MM.1S (cell line): ENCODE results near the gene POU2AF2.

ENCODE experiments used
- CTCF ChIP-seq: fragments of 300-600 bp; sonication (generic); IDR thresholded peaks from 2 replicates; pipeline ENCODE4 v1.5.1; 2016; ENCODE audit warnings: antibody characterized with exemption, low read length, mixed read lengths
- EZH2 ChIP-seq: fragments of 300-600 bp; sonication (generic); optimal IDR thresholded peaks from 2 replicates; pipeline ENCODE3; 2017; ENCODE audit warnings: low read depth, mild to moderate bottlenecking, antibody characterized with exemption, low read length, mixed read lengths
- EZH2phosphoT487 ChIP-seq: fragments of 300-600 bp; sonication (generic); IDR thresholded peaks from 2 replicates; pipeline ENCODE4 v1.6.1; 2018; ENCODE audit warnings: antibody characterized with exemption, low read length

- TF ChIP-seq CTCF = no peak
- no peak for TF ChIP-seq EZH2
- TF ChIP-seq EZH2phosphoT487 = no peak
These were observed 55.7 kb downstream of the POU2AF2 start for GRCh38 chr11:111301004-111301841.
